ENCODE data around the gene ZNF860.
A peak's percentile ranks its signal among the peaks of the same experiment; 100 is the strongest.

Gene ZNF860

DNA sequence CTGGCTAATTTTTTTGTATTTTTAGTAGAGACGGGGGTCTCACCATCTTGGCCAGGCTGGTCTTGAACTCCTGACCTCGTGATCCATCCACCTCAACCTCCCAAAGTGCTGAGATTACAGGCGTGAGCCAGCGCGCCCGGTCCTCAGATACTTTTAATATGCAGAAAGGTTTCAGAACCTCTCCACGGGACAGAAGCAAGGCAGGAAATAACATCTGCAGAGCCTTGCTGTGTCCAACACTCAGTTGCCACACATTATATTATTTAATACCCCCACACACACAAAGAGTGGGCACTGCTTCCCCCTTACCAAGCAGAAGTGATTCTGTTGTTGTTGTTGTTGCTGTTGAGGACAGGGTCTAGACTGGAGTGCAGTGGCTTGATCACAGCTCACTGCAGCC is 28.5 kb upstream of the ZNF860 start:
- peaks cover 18% of the 10 kb centered on the region for H3K9me3 ChIP-seq (ENCODE audit: control insufficient read depth, insufficient read depth, low read length)
- no peak overlapping the region for H3K9ac ChIP-seq (ENCODE audit: low read depth, low read length)
- H3K4me1 ChIP-seq (ENCODE audit: insufficient read depth, low read length) = peaks cover 5% of the 10 kb centered on the region
- H3K36me3 ChIP-seq (ENCODE audit: insufficient read depth, low read length) = no peaks in the 10 kb centered on the region

DNA sequence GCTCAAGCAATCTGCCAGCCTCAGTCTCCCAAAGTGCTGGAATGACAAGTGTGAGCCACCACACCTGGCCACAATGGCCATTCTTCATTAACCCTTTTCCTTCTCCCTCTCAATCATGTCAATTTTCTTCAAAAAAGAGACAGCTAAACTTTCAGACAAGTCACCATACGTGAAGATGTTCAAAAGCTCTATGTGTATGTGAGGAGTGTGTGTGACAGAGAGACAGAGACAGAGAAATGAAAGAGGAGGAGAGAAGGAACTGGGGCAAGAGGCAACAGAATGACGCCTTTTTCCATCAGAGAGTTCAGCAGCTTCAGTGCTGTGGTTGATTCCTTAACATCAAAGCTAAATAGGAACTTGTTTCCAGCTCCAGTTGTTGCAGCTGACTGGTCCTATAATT is 27.9 kb upstream of the ZNF860 start:
- H3K9ac ChIP-seq (ENCODE audit: low read depth, low read length) = no peak overlapping the region
- no peaks in the 10 kb centered on the region for H3K36me3 ChIP-seq (ENCODE audit: insufficient read depth, low read length)
- peaks cover 18% of the 10 kb centered on the region for H3K9me3 ChIP-seq (ENCODE audit: control insufficient read depth, insufficient read depth, low read length)
- H3K4me1 ChIP-seq (ENCODE audit: insufficient read depth, low read length) = peaks cover 9% of the 10 kb centered on the region

DNA sequence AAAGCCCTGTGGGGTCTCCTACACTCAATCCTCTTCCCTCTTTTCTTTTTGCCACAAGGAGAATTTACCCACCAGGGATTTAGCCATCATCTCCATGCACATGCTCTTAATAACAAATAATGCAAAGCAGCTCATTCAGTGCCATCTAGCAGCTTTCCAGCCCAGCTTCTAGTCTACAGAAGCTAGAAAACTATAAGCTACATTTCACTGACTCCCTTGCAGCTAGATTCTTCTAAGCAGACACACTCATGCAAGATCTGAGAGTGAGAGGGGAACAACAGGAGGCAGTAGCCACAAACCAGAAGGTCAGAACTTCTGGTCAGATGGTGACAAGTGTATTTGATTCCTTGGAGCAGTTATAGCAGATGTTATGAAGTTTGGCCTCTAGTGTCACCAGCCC is 26.0 kb upstream of the ZNF860 start:
- H3K9ac ChIP-seq (ENCODE audit: low read depth, low read length) = no peak overlapping the region
- no peaks in the 10 kb centered on the region for H3K36me3 ChIP-seq (ENCODE audit: insufficient read depth, low read length)
- peaks cover 11% of the 10 kb centered on the region for H3K9me3 ChIP-seq (ENCODE audit: control insufficient read depth, insufficient read depth, low read length)
- peaks cover 23% of the 10 kb centered on the region for H3K4me1 ChIP-seq (ENCODE audit: insufficient read depth, low read length)

DNA sequence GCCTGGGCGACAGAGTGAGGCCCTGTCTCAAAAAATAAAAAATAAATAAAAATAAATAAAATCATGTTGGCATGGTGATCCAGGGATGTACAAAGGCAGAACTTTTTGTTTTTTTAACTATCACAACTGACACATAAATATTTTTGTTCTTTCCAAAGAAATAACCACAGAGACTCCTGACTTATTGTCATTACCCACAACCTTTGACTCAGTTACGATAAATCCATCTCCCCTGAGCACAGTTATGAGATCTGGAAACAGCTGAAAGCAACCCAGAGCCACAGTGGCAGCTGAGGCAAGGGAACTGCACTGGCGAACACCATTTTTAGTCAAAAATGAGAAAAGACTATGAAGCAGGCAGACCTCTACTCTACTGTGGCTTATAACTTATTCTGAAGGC is 24.4 kb upstream of the ZNF860 start:
- Histone ChIP-seq H3K9ac (ENCODE audit: low read depth, low read length) (no peak overlapping the region), H3K36me3 (ENCODE audit: insufficient read depth, low read length) (no peaks in the 10 kb centered on the region), H3K9me3 (ENCODE audit: control insufficient read depth, insufficient read depth, low read length) (peaks cover 9% of the 10 kb centered on the region), H3K4me1 (ENCODE audit: insufficient read depth, low read length) (peaks cover 33% of the 10 kb centered on the region)

DNA sequence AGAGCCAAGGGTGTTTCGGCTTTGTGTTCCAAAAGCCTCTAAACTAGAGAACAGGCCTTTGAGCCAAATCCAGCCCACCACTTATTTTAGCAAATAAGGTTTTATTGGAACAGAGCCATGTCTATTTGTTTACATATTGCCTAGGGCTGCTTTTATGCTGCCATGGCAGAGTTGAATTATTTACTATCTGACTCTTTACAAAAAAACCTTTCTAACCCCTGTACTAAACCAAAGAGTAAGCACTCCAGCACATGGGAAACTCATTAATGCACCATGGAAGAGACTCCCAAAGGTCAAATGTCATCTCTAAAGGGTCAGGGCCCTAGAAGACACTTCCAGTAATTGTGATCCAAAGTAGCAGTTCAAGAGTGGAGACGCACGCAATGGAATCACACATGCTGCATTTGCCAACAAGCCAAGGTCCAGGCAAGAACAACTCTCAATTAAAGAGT is 22.8 kb upstream of the ZNF860 start:
- peaks cover 9% of the 10 kb centered on the region for H3K9me3 ChIP-seq (ENCODE audit: control insufficient read depth, insufficient read depth, low read length)
- peak overlapping the region; percentile 21; the same call in 1 of the 2 replicates for H3K9ac ChIP-seq (ENCODE audit: low read depth, low read length)
- H3K4me1 ChIP-seq (ENCODE audit: insufficient read depth, low read length) = peaks cover 37% of the 10 kb centered on the region
- H3K36me3 ChIP-seq (ENCODE audit: insufficient read depth, low read length) = no peaks in the 10 kb centered on the region

DNA sequence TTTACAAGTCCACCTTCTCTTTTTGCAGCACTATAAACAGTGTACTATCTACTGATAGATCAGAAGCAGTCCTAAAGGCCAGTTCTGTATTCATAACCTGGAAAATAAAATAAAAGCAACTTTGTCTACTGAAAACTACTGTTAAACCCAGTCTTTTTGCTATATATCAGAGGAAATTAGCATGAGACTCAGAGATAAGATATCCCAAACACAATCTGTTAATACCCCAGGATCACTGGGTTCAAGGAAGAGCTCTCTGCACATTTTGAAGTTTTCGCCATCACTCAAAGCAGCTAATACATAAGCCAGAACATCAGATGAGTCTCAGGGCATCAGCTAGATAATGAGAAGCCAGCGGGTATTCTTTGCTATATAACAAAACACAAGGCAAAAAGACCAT is 22.3 kb upstream of the ZNF860 start:
- H3K4me1 ChIP-seq (ENCODE audit: insufficient read depth, low read length) = peaks cover 37% of the 10 kb centered on the region
- no peaks in the 10 kb centered on the region for H3K36me3 ChIP-seq (ENCODE audit: insufficient read depth, low read length)
- peaks cover 9% of the 10 kb centered on the region for H3K9me3 ChIP-seq (ENCODE audit: control insufficient read depth, insufficient read depth, low read length)
- H3K9ac ChIP-seq (ENCODE audit: low read depth, low read length) = peak overlapping the region; percentile 36; the same call in 1 of the 2 replicates

DNA sequence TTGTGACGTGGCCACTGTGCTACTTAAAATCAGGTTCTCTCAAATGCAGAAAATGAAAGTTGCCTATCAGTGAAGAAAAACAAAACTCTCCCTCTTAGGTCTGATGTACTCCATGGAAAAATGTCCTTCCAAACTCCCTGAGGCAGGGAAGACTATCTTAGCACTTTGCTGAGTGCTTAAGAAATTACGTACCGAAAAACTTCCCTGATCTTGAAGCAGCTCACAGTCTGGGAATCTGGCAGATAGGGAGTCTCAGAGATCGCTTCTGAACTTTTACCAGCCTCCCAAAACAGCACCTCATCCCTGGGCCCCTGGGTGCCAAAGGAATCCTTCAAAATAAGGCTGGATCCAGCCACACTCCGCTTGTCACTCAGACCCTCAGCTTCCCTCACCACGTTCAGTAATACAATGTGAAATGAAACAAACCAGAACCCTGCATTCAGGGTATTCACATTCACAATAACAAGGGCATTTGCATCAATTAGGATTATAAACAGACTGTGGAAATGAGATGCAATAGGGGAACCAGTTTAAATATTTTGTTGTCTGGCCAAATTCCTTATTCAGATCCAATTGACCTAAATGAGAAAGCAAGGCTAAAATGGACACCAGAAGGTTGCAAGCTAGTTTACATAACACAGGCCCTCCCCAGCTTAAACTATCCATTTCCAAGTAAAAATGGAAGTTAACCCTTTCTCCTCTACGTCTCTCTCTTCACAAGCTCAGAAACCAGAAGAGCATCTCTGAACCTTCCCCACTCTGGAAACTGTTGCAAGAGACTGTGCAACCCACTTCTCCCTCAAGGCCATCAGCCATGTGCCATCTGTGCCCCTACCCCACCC is 21.4 kb upstream of the ZNF860 start:
- peaks cover 37% of the 10 kb centered on the region for H3K4me1 ChIP-seq (ENCODE audit: insufficient read depth, low read length)

DNA sequence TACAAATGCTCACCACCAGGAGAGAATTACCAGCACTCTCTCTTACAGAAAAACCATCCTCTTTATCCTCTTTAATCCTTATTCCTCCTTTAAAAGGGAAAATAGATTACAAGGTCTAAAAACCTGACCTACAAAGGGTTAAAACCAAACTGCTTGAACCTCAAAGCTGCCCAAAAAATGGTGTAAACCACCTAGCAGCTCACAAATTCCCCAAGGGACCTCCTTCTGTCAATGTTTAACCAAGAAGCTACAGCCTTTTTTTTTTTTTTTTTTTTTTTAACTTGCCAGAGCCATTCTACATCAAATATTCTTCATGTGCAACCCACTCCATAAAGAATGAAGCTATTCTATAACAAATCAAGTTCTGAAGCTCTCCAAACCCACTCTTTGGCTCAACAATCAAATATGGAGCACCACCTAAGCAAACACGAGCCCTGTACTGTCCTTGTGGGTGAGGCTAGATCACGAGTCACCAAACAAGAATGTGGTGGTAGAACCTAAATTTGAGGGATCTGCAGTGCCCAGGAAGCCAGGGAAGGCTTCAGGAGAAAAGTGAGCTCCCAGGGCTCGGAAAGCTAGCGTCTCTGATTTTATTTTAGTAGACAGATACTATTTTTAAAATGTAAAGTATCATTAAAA is 20.6 kb upstream of the ZNF860 start:
- Histone ChIP-seq H3K36me3 (ENCODE audit: insufficient read depth, low read length) (no peaks in the 10 kb centered on the region), H3K9me3 (ENCODE audit: control insufficient read depth, insufficient read depth, low read length) (peaks cover 2% of the 10 kb centered on the region; the same call in 1 of the 2 replicates), H3K4me1 (ENCODE audit: insufficient read depth, low read length) (peaks cover 37% of the 10 kb centered on the region), H3K9ac (ENCODE audit: low read depth, low read length) (peak overlapping the region; percentile 36; the same call in 1 of the 2 replicates)

More for the DNA sequence above, 21.4 kb upstream of the ZNF860 start:
- Histone ChIP-seq H3K36me3 (ENCODE audit: insufficient read depth, low read length) (no peaks in the 10 kb centered on the region), H3K9me3 (ENCODE audit: control insufficient read depth, insufficient read depth, low read length) (peaks cover 9% of the 10 kb centered on the region), H3K9ac (ENCODE audit: low read depth, low read length) (peak overlapping the region; percentile 36)

DNA sequence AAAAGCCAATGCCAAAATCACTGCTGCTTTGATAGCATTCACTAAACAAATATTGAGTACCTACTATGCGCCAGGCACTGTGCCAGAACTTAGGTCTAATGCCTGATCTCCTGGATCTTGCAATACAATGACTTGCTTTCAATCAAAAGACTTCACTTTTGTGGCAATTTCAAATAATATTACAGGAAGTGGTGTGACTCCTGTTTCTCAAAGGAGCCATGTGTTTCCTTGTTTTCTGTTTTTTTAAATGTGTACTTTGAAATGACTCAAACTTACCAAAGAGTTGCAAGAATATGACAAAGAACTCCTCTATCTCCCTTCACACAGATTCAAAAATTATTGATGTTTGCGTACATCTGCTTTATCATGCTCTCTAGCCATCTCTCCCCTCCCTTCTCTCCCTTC is 18.7 kb upstream of the ZNF860 start:
- Histone ChIP-seq H3K9ac (ENCODE audit: low read depth, low read length) (no peak overlapping the region), H3K9me3 (ENCODE audit: control insufficient read depth, insufficient read depth, low read length) (no peaks in the 10 kb centered on the region), H3K36me3 (ENCODE audit: insufficient read depth, low read length) (no peaks in the 10 kb centered on the region), H3K4me1 (ENCODE audit: insufficient read depth, low read length) (peaks cover 40% of the 10 kb centered on the region)

DNA sequence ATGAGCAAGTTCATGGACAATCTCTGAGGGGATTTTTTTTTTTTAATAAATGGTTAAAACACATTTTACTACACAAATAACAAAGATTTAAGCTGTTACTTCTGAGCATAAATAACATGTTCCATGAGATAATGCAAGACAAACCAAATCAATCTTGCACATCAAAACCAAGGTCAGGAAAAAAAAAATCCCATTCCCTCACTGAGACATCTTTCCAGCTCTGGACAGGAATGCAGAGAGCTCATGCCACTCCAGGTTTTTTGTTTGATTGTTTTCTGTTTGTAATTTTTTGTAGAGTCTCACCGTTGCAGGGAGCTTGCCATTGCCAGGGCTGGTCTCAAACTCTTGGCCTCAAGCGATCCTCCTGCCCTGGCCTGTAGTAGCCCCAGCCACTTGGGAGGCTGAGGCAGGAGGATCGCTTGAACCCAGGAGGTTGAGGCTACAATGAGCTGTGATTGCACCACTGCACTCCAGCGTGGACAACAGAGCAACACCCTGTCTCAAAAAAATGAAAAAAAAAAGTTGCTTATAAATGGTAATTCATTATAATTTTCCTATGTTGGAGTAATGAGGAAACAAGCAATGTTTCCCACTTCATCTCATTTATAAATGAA is 14.5 kb upstream of the ZNF860 start:
- H3K9me3 ChIP-seq (ENCODE audit: control insufficient read depth, insufficient read depth, low read length) = no peaks in the 10 kb centered on the region
- H3K4me1 ChIP-seq (ENCODE audit: insufficient read depth, low read length) = peaks cover 32% of the 10 kb centered on the region
- no peaks in the 10 kb centered on the region for H3K36me3 ChIP-seq (ENCODE audit: insufficient read depth, low read length)
- no peak overlapping the region for H3K9ac ChIP-seq (ENCODE audit: low read depth, low read length)

DNA sequence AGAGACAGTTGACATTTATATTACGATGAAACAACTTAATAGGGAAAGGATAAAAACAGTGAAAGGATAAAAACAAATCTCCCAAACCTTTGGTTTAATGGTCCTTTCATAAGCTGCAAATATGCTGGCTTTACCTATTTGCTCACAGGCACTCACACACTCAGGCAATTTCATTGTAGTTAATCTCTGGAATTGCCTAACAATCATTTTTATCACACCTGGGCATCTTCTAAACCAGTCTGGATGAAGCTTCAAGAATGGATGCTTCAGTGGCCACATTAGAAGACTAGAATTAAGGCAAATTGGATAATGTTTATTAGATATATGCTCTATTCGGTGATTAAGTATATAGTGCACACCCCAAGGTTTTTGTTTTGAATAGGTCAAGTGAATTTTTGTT is 14.0 kb upstream of the ZNF860 start:
- H3K36me3 ChIP-seq (ENCODE audit: insufficient read depth, low read length) = no peaks in the 10 kb centered on the region
- H3K4me1 ChIP-seq (ENCODE audit: insufficient read depth, low read length) = peaks cover 30% of the 10 kb centered on the region
- H3K9ac ChIP-seq (ENCODE audit: low read depth, low read length) = no peak overlapping the region
- no peaks in the 10 kb centered on the region for H3K9me3 ChIP-seq (ENCODE audit: control insufficient read depth, insufficient read depth, low read length)

DNA sequence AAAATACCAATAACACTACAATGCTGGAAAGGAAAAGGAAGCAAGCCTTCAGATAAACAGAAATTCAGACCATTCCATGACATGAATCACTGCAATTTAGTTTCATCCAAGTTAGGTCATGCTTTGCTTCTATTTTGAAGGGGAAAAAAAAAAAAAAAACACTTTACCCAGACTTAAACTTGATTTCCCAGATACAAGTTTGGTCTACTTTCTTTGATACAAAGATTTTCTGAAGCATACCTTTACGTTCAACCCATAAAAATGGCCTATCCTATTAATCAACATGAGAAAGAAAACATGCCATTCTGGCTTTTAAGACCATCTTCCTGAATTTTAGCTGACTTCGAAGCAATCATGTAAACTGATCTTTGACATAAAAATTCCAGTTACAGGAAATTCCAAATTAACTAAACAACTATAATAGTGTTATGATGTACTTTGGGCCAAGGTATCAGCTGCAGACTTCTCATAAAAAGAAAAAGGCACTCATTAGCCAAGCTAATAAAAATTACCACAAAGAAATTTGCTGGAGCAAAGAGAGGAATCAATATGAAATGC is 13.1 kb upstream of the ZNF860 start:
- Histone ChIP-seq H3K36me3 (ENCODE audit: insufficient read depth, low read length) (no peaks in the 10 kb centered on the region), H3K4me1 (ENCODE audit: insufficient read depth, low read length) (peaks cover 31% of the 10 kb centered on the region), H3K9me3 (ENCODE audit: control insufficient read depth, insufficient read depth, low read length) (no peaks in the 10 kb centered on the region), H3K9ac (ENCODE audit: low read depth, low read length) (no peak overlapping the region)

DNA sequence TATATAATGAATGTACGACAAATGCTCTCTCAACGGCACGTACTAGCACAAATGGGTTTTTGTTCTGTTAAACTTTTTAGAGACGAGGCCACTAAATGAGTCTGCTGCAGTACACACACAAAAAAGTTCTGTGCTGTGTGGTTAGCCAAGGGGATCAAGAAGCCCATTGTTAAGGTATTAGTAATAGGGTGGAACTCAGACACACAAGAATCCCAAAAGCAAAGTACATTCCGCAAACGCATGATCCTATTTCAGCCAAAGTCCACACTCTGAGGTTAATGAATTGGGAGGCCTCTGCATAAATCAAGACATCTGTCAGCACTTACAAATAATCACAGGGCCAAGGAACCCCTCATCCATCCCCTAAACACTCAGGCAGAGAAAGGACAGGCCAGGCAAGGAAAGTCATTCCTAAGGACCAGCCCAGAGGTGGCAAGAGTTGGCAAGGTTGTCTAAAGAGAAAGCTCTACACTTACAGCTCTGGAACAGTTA is 12.6 kb upstream of the ZNF860 start:
- H3K9me3 ChIP-seq (ENCODE audit: control insufficient read depth, insufficient read depth, low read length) = no peaks in the 10 kb centered on the region
- no peaks in the 10 kb centered on the region for H3K36me3 ChIP-seq (ENCODE audit: insufficient read depth, low read length)
- H3K9ac ChIP-seq (ENCODE audit: low read depth, low read length) = no peak overlapping the region
- peaks cover 32% of the 10 kb centered on the region for H3K4me1 ChIP-seq (ENCODE audit: insufficient read depth, low read length)

DNA sequence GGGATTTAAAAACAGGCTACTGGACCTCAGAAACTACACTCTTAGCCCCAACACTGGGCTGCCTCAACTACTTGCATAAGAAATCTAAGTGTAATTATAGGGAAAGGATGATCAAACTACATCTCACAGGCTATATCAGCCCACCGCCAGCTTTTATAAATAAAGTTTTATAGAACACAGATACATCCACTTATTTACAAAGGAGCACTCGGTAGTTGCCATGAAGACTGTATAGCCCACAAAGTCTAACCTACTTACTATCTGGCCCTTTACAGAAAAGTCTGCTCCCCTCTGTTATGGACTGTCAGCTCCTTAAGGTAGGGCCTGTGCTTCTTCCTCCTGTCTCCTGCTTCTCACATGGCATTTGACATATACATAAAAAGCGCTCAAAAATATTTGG is 9.9 kb upstream of the ZNF860 start:
- Histone ChIP-seq H3K9ac (ENCODE audit: low read depth, low read length) (no peak overlapping the region), H3K4me1 (ENCODE audit: insufficient read depth, low read length) (peaks cover 32% of the 10 kb centered on the region), H3K9me3 (ENCODE audit: control insufficient read depth, insufficient read depth, low read length) (no peaks in the 10 kb centered on the region), H3K36me3 (ENCODE audit: insufficient read depth, low read length) (peaks cover 2% of the 10 kb centered on the region; the same call in 1 of the 2 replicates)
